ENCODE measurements around the gene PRDX2. TPM values are rescaled to one million over a fixed set of nuclear protein-coding genes. Genes with fewer than 3 reads are reported as not detected.
"Not testable (repeated sequence)": the region's sequence is repeated elsewhere in the genome, so short reads cannot be mapped to it uniquely, and the experiment has no call there.

PRDX2 gene
- total RNA-seq, 1 donor from 2014 or later, result 497 TPM

DNA sequence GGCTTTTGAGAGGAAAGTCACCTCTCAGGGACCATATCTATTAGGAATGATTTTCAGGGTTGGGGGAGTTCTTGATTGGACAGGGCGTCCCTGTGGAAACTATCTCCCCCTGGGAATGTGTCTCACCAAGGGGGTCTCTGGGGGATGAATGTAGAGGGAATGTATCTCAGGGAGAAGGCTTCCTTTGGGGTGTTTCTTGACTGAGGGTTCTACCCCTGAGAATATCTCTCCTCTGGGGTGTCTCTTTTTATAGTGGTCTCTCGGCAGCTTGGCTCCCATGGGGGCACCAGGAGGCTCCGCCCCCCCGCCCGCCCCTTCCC, 31.8 kb upstream of the PRDX2 start:
- Mint-ChIP-seq H3K27me3 (peaks cover 92% of the 10 kb centered on the region), H3K9me3 (no peaks in the 10 kb centered on the region), H3K27ac (no peak overlapping the region), H3K4me3 (peak overlapping the region; percentile 62), H3K36me3 (peaks cover 3% of the 10 kb centered on the region), H3K4me1 (ENCODE audit: unreplicated experiment) (peaks cover 12% of the 10 kb centered on the region)
- no peak for TF ChIP-seq CTCF (conservative IDR thresholded peaks at IDR 0.05)
- no peak for DNase-seq (ENCODE audit: extremely low spot score, unreplicated experiment)

DNA sequence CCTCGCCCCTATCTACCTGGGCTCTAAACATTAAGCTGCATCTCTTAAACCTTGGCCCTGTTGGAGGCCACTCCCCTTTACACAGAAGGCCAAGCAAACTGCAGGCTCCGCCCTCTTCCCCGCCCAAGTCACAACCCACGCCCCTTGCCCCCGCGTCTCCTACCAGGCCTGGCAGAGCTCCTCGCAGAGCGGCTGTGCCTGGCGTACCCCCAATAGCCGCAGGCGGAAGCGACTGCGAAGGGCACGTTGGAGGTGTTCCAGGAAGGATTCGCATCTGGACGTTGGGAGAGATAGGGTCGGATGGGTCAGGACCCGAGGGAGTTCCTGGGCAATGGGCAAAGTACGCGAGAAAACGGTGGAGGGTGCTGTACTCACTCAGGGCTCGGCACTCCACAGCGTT, 26.9 kb upstream of the PRDX2 start:
- H3K27me3 Mint-ChIP-seq, result peaks cover 84% of the 10 kb centered on the region
- TF ChIP-seq CTCF (conservative IDR thresholded peaks at IDR 0.05), result no peak
- peaks cover 8% of the 10 kb centered on the region for H3K4me1 Mint-ChIP-seq (ENCODE audit: unreplicated experiment)
- H3K36me3 Mint-ChIP-seq, result peaks cover 3% of the 10 kb centered on the region
- H3K9me3 Mint-ChIP-seq, result no peaks in the 10 kb centered on the region
- H3K27ac Mint-ChIP-seq, result no peak overlapping the region
- no peak overlapping the region for H3K4me3 Mint-ChIP-seq
- no peak for DNase-seq (ENCODE audit: extremely low spot score, unreplicated experiment)

DNA sequence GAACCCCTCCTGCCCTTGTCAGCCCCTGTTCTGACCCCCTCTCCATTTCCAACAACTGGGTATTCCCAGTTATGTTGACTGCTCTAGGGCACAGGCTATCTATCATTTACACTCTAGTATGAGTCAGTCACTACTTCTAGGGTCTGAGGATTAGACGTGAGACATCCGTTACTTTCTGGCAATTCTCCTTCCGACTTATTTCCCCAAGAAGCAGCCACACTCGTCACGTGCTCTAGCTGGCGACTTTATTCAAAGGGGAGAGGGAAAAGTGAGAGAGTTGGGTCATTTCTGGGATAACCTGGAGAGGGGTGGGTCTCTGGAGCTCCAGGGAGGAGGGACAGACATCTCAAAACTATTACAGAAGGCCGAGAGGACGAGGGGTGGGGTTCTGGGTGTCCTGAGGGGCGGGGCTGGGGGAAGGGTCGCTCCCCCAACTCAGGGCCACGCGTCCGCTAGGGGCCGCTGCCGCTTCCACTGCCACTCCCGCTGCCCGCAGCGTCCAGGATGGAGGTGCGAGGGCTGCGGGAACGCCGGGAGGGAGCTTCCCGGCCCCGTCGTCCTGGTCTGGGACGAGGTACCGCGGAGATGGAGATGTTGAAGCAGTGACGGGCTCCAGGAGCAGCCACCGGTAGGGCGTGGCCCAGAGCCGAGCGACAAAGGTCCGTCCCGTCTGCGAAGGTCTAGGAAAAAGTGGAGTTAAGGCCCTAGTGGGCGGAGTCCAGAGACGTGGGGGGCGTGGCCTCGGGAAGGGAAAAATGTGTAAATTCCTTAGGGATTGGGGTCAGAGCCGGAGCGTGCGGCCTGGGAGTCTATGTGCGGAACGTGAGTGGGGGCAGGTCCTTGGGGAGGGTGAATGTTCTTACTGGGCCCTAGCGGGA, 23.9 kb upstream of the PRDX2 start:
- Mint-ChIP-seq H3K4me3 (no peak overlapping the region), H3K4me1 (ENCODE audit: unreplicated experiment) (no peaks in the 10 kb centered on the region), H3K36me3 (peaks cover 3% of the 10 kb centered on the region), H3K27me3 (peaks cover 57% of the 10 kb centered on the region), H3K27ac (no peak overlapping the region), H3K9me3 (peaks cover 4% of the 10 kb centered on the region)
- peak; percentile 77 for TF ChIP-seq CTCF (conservative IDR thresholded peaks at IDR 0.05)
- no peak for DNase-seq (ENCODE audit: extremely low spot score, unreplicated experiment)

DNA sequence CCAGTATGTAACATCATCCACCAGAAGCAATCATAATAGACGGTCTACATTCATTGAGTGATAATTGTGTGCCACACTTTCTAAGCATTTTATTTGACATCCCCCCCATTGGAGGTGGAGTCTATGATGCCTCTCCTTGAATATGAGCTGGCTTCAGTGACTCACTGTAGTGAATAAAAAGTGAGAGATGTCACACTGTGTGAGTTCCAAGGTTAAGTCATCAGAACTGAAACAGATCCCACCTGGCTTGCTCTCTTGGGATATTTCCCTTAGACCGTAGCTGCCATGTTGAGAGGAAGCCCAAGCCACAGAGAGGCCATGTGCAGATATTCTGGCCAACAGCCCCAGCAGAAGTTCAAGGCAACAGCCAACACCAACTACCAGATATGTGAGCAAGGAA, 20.2 kb upstream of the PRDX2 start:
- Mint-ChIP-seq H3K4me1 (ENCODE audit: unreplicated experiment) (no peaks in the 10 kb centered on the region), H3K9me3 (peaks cover 4% of the 10 kb centered on the region), H3K36me3 (peaks cover 3% of the 10 kb centered on the region), H3K27ac (peak overlapping the region; percentile 42), H3K27me3 (peaks cover 22% of the 10 kb centered on the region), H3K4me3 (no peak overlapping the region)
- no peak for DNase-seq (ENCODE audit: extremely low spot score, unreplicated experiment)
- TF ChIP-seq CTCF (conservative IDR thresholded peaks at IDR 0.05), result no peak

DNA sequence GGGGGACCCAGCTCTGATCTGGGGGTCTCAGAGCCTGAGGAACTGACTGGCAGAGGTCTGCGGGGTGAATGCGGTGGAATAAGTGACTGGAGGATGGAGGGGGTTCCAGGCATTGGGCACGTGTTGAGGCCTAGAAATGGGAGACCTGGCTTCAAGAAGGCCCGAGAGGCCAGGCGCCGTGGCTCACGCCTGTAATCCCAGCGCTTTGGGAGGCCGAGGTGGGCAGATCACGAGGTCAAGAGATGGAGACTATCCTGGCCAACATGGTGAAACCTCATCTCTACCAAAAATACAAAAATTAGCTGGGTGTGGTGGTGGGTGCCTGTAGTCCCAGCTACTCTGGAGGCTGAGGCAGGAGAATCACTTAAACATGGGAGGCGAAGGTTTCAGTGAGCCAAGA, 16.2 kb upstream of the PRDX2 start:
- not testable (repeated sequence) for H3K4me1 Mint-ChIP-seq (ENCODE audit: unreplicated experiment); DNase-seq (ENCODE audit: extremely low spot score, unreplicated experiment); H3K4me3 Mint-ChIP-seq; H3K27me3 Mint-ChIP-seq; H3K36me3 Mint-ChIP-seq; H3K9me3 Mint-ChIP-seq; H3K27ac Mint-ChIP-seq

DNA sequence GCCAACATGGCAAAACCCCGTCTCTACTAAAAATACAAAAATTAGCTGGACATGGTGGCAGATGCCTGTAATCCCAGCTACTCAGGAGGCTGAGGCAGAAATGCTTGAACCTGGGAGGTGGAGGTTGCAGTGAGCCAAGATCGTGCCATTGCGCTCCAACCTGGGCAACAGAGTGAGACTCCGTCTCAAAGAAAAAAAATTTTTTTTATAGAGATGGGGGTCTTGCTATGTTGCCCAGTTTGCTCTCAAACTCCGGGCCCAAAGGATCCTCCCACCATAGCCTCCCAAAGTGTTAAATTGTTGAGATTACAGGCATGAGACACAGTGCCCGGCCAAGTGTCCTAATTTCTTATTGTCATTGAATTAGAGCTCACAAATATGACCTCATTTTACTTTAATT, 15.6 kb upstream of the PRDX2 start:
- not testable (repeated sequence) for DNase-seq (ENCODE audit: extremely low spot score, unreplicated experiment); H3K4me3 Mint-ChIP-seq; H3K9me3 Mint-ChIP-seq; H3K27ac Mint-ChIP-seq; H3K36me3 Mint-ChIP-seq; H3K27me3 Mint-ChIP-seq; H3K4me1 Mint-ChIP-seq (ENCODE audit: unreplicated experiment)
